Smooth muscle cell (in vitro differentiated cells): ENCODE measurements around the gene SLC37A1. TPM values are rescaled to one million over a fixed set of nuclear protein-coding genes. Genes with fewer than 3 reads are reported as not detected.

Experiments used
- DNase-seq: peaks from one replicate; lab custom pipeline; 2025; ENCODE audit not compliant: unreplicated experiment; lab: John Stamatoyannopoulos, UW
- H2AFZ ChIP-seq: fragments of 200-600 bp; sonication (generic); 2 replicates; pipeline ENCODE4 v1.6.0; 2016; ENCODE audit warnings: antibody characterized with exemption, low read depth, mild to moderate bottlenecking
- H3F3A ChIP-seq: fragments of 200-600 bp; sonication (generic); 2 replicates; pipeline ENCODE4 v1.6.0; 2017; ENCODE audit warnings: antibody characterized with exemption, low read depth
- H3K27ac ChIP-seq: fragments of 200-600 bp; sonication (generic); 2 replicates; pipeline ENCODE4 v1.5.1; 2016; ENCODE audit warnings: low read depth, mild to moderate bottlenecking
- H3K27me3 ChIP-seq: fragments of 200-600 bp; sonication (generic); 2 replicates; pipeline ENCODE4 v1.6.1; 2016; ENCODE audit warnings: low read depth, mild to moderate bottlenecking
- H3K36me3 ChIP-seq: fragments of 200-600 bp; sonication (generic); 2 replicates; pipeline ENCODE4 v1.5.1; 2016; ENCODE audit warnings: low read depth
- H3K4me1 ChIP-seq: fragments of 200-600 bp; sonication (generic); 2 replicates; pipeline ENCODE4 v1.5.1; 2016; ENCODE audit warnings: low read depth
- H3K4me2 ChIP-seq: fragments of 200-600 bp; sonication (generic); 2 replicates; pipeline ENCODE4 v1.6.0; 2016; ENCODE audit warnings: mild to moderate bottlenecking
- H3K4me3 ChIP-seq: fragments of 200-600 bp; sonication (generic); 2 replicates; pipeline ENCODE4 v1.5.1; 2016; ENCODE audit warnings: mild to moderate bottlenecking
- H3K79me2 ChIP-seq: fragments of 200-600 bp; sonication (generic); 2 replicates; pipeline ENCODE4 v1.6.0; 2016; ENCODE audit warnings: low read depth, mild to moderate bottlenecking
- H3K9ac ChIP-seq: fragments of 200-600 bp; sonication (generic); 2 replicates; pipeline ENCODE4 v1.6.0; 2016; ENCODE audit warnings: low read depth
- H3K9me3 ChIP-seq: fragments of 200-600 bp; sonication (generic); replicated peaks from 2 replicates; pipeline ENCODE4 v1.5.1; 2016; ENCODE audit warnings: low read depth
- H4K20me1 ChIP-seq: fragments of 200-600 bp; sonication (generic); 2 replicates; pipeline ENCODE4 v1.6.0; 2016; ENCODE audit warnings: low read depth
- WGBS: methylation state at CpG from one replicate; pipeline ENCODE4 v1.1.7; 2016; ENCODE audit warnings: low lambda C conversion rate; 5-methylcytosine and 5-hydroxymethylcytosine counted together
- polyA plus RNA-seq: library from polyadenylated mRNA; unstranded; fragments of >200 nt; fragmentation: Nextera tagmentation; extraction: Ambion mirVana; gene quantifications from 2 replicates; pipeline ENCODE4 v1.2.1, GENCODE V29; 2016
- total RNA-seq: library from RNA; depleted of rRNA; stranded (reverse); fragments of >200 nt; gene quantifications from 2 replicates; pipeline ENCODE4 v1.2.3, GENCODE V29; 2014
- TF ChIP-seq, protein P1 (sequence below): fragments of 200-600 bp; sonication (generic); IDR thresholded peaks from 2 replicates; pipeline ENCODE4 v1.5.1; 2017; ENCODE audit warnings: borderline replicate concordance, mild to moderate bottlenecking, antibody characterized with exemption; ENCODE audit not compliant: insufficient read depth, poor library complexity, severe bottlenecking

The SLC37A1 gene
- total and polyA plus RNA-seq, 2 experiments from 2014 or later: 15.0 to 18.0 TPM

DNA sequence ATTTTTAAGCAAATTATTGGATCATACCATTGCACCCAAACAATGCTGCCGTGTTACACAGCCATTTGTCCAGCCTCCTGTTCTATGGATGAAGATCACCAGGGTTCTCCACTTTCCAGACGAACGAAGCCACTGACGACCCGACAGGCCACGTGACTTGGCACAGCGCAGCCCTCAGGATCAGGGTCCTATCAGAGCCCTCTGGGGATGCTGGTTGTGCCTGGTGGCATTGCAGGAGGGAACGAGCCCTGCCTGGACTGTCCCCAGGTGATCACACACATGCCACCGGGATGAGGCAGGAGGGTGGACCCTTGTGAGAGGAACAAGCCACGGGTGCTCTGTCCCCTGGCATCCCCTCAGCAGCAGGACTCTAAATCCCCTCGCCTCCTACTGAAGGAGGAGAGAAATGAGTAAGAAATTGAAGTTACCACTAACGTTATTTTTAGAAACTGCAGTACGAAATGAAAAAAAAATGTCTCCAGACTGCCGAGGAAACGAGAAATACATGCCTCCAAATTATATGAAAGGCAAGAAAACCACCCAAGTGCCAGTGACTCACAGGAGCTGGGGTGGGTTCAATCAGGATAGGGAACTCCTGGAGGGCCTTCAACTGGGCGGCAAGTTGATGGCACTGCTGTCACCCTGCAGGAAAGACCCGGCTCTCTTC lies 81.1 kb downstream of the SLC37A1 start:
- Histone ChIP-seq H3K4me1 (no peaks in the 10 kb centered on the region), H3K4me3 (no peak overlapping the region), H4K20me1 (no peaks in the 10 kb centered on the region), H3K9me3 (no peaks in the 10 kb centered on the region), H3K79me2 (no peaks in the 10 kb centered on the region), H2AFZ (peak overlapping the region; percentile 18), H3F3A (no peaks in the 10 kb centered on the region), H3K27ac (no peak overlapping the region), H3K9ac (no peak overlapping the region), H3K27me3 (no peaks in the 10 kb centered on the region), H3K4me2 (peak overlapping the region; percentile 21), H3K36me3 (no peaks in the 10 kb centered on the region)
- no peak for DNase-seq
- 73% methylated on average over 17 of the region's 17 CpGs for WGBS
- TF ChIP-seq, protein P1, sequence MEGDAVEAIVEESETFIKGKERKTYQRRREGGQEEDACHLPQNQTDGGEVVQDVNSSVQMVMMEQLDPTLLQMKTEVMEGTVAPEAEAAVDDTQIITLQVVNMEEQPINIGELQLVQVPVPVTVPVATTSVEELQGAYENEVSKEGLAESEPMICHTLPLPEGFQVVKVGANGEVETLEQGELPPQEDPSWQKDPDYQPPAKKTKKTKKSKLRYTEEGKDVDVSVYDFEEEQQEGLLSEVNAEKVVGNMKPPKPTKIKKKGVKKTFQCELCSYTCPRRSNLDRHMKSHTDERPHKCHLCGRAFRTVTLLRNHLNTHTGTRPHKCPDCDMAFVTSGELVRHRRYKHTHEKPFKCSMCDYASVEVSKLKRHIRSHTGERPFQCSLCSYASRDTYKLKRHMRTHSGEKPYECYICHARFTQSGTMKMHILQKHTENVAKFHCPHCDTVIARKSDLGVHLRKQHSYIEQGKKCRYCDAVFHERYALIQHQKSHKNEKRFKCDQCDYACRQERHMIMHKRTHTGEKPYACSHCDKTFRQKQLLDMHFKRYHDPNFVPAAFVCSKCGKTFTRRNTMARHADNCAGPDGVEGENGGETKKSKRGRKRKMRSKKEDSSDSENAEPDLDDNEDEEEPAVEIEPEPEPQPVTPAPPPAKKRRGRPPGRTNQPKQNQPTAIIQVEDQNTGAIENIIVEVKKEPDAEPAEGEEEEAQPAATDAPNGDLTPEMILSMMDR: no peak

DNA sequence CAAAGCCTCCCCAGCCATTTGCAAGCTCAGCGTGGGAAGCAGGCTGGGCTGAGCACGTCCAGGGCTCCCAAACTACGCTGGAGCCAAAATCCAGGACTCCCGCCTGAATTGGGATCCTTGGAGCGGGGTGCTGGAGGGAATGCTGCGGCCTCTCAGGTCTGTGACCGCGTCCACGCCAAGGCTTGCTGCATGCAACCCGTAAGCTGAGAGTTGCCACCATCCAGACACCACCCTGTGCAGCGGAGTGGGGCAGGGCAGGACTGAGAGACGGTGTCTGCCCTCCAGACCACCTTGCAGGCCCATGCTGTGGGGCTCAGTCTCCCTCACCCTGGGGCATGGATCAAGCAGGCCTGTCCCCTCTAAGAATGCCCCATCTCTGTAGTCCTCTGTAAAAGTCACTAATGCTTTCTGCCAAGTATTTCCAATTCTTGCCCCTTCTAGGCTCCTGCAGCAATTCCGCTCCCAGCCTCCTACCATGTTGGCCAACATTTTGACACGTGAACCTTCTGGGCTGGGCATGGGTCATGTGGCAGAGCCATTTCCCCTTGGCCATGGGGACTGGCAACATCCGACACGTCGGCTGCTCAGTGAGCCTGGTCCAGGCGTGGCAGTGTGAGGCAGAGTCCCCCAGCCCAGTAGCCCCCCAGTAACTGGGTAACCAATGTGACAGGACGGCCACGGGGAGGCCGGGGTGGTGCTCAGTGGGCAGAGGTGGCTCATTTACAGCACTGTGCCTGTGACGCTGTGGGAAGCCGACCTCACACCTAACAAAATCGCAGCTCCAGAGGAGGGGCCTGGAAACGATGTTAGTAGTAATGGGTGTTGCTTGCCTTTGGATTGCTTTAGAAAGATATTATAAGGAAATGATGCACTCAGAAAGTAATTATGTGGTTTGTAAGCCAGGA lies 81.9 kb downstream of the SLC37A1 start:
- no peaks in the 10 kb centered on the region for H3K36me3 ChIP-seq
- H3K4me1 ChIP-seq: no peaks in the 10 kb centered on the region
- H3K9ac ChIP-seq: no peak overlapping the region
- no peaks in the 10 kb centered on the region for H3K9me3 ChIP-seq
- no peak overlapping the region for H3K27ac ChIP-seq
- H3F3A ChIP-seq: no peaks in the 10 kb centered on the region
- H3K27me3 ChIP-seq: no peaks in the 10 kb centered on the region
- H3K79me2 ChIP-seq: no peaks in the 10 kb centered on the region
- H3K4me3 ChIP-seq: no peak overlapping the region
- H2AFZ ChIP-seq: peak overlapping the region; percentile 18
- TF ChIP-seq, protein P1: no peak
- WGBS: 92% methylated on average over 25 of the region's 25 CpGs
- DNase-seq: no peak
- H3K4me2 ChIP-seq: peak overlapping the region; percentile 21
- no peaks in the 10 kb centered on the region for H4K20me1 ChIP-seq

DNA sequence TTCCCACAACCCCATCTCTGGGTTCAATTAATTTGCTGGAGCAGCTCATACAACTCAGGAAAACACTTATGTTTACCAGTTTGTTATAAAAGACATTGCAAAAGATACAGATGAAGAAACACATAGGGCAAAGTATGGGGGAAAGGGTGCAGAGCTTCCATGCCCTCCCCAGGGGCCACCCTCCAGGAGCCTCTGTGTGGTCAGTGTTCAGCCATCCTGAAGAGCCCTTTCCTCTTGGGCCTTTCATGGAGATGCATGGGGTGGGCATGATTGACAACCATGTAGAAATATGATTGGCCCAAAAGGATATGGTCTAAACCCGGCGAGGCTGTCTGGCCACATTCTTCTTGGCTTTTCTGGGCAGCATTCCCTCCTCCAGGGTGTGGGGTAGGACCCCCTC lies 83.0 kb downstream of the SLC37A1 start:
- no peak overlapping the region for H3K9ac ChIP-seq
- H3K27me3 ChIP-seq: no peaks in the 10 kb centered on the region
- H3K79me2 ChIP-seq: no peaks in the 10 kb centered on the region
- no peaks in the 10 kb centered on the region for H3F3A ChIP-seq
- H4K20me1 ChIP-seq: no peaks in the 10 kb centered on the region
- no peak overlapping the region for H3K27ac ChIP-seq
- no peaks in the 10 kb centered on the region for H3K9me3 ChIP-seq
- H3K4me3 ChIP-seq: no peak overlapping the region
- WGBS: 97% methylated on average over 2 of the region's 2 CpGs
- no peak for DNase-seq
- H3K4me1 ChIP-seq: no peaks in the 10 kb centered on the region
- H2AFZ ChIP-seq: no peak overlapping the region
- TF ChIP-seq, protein P1: no peak
- H3K4me2 ChIP-seq: no peak overlapping the region
- no peaks in the 10 kb centered on the region for H3K36me3 ChIP-seq
